Suprapubic skin (tissue), 4 donors: ENCODE results near the gene CAMTA1.

ENCODE experiments used
- EP300 ChIP-seq: sonication (generic); formaldehyde crosslinking; IDR thresholded peaks from one replicate; pipeline ENCODE4 v1.6.1; 2017; ENCODE audit warnings: antibody characterized with exemption
- POLR2A ChIP-seq, 2 donors: fragments of 450-650 bp; IDR thresholded peaks; one replicate each; pipeline ENCODE4 v1.6.1; 2017; ENCODE audit warnings: antibody characterized with exemption in 2 of 2, mild to moderate bottlenecking in 2 of 2, moderate library complexity in 2 of 2
- POLR2AphosphoS5 ChIP-seq, 3 donors: sonication (generic); formaldehyde crosslinking; IDR thresholded peaks; one replicate each; pipeline ENCODE4 v1.6.1; 2017; ENCODE audit warnings: antibody characterized with exemption in 3 of 3
- TF ChIP-seq, protein P1 (sequence below), 2 donors: fragments of 200-600 bp in 1 of 2; fragments of 450-650 bp in 1 of 2; sonication (generic) in 1 of 2; IDR thresholded peaks; one replicate each; pipeline ENCODE4 v1.5.1; 2016 to 2019; ENCODE audit warnings: antibody characterized with exemption in 2 of 2, mild to moderate bottlenecking in 1 of 2, moderate library complexity in 1 of 2

DNA sequence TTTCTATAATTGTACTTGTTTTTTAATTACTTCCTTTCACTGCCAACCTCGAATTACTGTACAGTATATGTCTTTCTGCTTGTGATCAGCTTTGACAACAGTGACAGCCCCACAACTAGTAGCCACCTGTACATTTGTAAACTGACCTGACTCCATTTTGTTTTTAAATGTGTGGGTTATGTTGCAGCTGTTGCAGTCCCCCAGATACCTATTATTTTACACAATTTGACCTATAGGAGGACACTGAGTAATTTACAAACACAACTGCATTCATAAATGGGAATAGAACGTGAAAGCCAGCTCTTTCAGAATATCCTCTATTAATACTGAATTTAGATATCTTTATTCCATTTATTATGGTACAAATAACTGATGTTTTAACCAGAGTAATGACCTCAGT is 983.3 kb downstream of the CAMTA1 start:
- TF ChIP-seq, protein P1, sequence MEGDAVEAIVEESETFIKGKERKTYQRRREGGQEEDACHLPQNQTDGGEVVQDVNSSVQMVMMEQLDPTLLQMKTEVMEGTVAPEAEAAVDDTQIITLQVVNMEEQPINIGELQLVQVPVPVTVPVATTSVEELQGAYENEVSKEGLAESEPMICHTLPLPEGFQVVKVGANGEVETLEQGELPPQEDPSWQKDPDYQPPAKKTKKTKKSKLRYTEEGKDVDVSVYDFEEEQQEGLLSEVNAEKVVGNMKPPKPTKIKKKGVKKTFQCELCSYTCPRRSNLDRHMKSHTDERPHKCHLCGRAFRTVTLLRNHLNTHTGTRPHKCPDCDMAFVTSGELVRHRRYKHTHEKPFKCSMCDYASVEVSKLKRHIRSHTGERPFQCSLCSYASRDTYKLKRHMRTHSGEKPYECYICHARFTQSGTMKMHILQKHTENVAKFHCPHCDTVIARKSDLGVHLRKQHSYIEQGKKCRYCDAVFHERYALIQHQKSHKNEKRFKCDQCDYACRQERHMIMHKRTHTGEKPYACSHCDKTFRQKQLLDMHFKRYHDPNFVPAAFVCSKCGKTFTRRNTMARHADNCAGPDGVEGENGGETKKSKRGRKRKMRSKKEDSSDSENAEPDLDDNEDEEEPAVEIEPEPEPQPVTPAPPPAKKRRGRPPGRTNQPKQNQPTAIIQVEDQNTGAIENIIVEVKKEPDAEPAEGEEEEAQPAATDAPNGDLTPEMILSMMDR (IDR thresholded peaks at IDR 0.05), result no peak
- TF ChIP-seq POLR2A (IDR thresholded peaks at IDR 0.05) (no peak), EP300 (no peak), POLR2AphosphoS5 (IDR thresholded peaks at IDR 0.05) (no peak)
